ENCODE measurements around the gene LMNTD2.

The LMNTD2 gene

GRCh38 chr11:508956-509355 lies 51.6 kb downstream of the LMNTD2 start:
- DNase-seq: no peak

GRCh38 chr11:507727-508515 lies 52.6 kb downstream of the LMNTD2 start:
- no peak for DNase-seq

DNA sequence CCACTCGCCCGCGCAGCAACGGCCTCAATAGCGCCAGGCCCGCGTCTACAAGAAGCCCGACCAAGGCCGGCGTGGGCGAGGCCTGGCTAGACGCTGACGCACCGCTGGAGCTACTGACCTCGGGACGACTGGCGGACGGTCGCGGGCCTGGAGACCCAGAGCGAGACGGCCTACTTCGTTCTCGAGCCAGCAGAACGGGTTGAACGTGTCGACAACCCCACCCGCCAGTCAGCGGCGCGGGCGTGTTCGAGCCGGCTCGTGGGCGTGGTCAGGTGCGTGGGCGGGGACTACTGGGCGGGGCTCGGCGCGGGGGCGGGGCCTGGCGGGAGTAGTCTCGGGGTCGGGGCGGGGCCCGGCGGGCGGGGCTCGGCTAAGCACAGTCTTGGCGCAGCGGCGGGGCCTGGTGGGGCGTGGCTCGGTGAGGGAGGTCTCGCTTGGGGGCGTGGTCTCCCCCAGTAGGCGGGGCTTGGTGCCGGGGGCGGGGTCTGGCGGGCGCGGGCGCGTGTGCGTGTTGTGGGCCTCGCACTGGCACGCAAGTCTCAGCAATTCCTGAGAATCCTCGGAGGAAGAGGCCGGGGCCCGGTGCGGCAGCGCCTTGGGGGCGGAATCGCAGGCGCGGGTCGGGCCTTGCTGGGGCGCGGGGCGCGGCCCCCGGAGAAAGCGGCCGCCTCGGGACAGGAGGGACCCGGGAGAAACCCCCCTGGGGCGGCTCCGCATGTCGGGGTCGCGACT lies 53.4 kb downstream of the LMNTD2 start, which contains the start of gene RNH1:
RNH1 (minus strand) TSS at position 248 of the 732 bp plus-strand sequence. CDS start 5,080 bp downstream, outside the sequence.
- DNase-seq: peak; percentile 94 to 100 (median 99)

- peak; percentile 95 to 98 (median 96) for DNase-seq
Measured at GRCh38 chr11:506238-506994, 54.1 kb downstream of the LMNTD2 start.

DNA sequence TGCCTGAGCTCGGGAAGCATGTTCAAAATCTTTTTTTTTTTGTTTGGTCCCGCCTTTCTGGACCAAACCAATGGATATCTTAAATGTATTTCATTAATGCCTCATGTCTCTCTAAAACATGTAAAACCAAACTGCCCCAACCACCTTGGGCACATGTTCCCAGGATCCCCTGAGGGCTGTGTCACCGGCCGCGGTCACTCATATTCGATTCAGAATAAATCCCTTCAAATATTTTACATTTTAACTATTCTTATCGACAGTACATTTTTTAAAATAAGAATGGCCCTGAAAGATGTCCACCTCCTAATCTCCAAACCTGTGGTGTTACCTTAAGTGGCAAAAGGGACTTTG lies 55.6 kb downstream of the LMNTD2 start:
- no peak for DNase-seq

Data from T-helper 2 cell (primary cell).